Calu3 (cell line): ENCODE data around the gene SOSTDC1. TPM values are rescaled to one million over a fixed set of nuclear protein-coding genes. Genes with fewer than 3 reads are reported as not detected.

ENCODE experiments used
- BruUV-seq: library from RNA; stranded (reverse); fragments of 400-500 nt; replicated peaks from 2 replicates; lab custom pipeline; 2021; lab: Mats Ljungman, UMichigan
- CTCF ChIA-PET: fragments of 300-600 bp; sonication (Branson Sonifier 250); formaldehyde crosslinking; loops from one replicate; lab custom pipeline; 2022; ENCODE audit warnings: antibody characterized with exemption; lab: Charles Lee
- DNase-seq: peaks from one replicate; pipeline ENCODE4 v3.0.0; 2022
- H3K27ac Mint-ChIP-seq: one replicate; pipeline ENCODE4 v1.8.0; 2022; ENCODE audit warnings: mixed read lengths; ENCODE audit not compliant: unreplicated experiment
- H3K27me3 Mint-ChIP-seq: one replicate; pipeline ENCODE4 v1.8.0; 2022; ENCODE audit warnings: mixed read lengths; ENCODE audit not compliant: unreplicated experiment
- H3K36me3 Mint-ChIP-seq: one replicate; pipeline ENCODE4 v1.8.0; 2022; ENCODE audit warnings: mild to moderate bottlenecking, moderate library complexity, mixed read lengths; ENCODE audit not compliant: insufficient read depth, unreplicated experiment
- H3K4me1 Mint-ChIP-seq: one replicate; pipeline ENCODE4 v1.8.0; 2022; ENCODE audit warnings: mild to moderate bottlenecking, low read depth, mixed read lengths; ENCODE audit not compliant: unreplicated experiment
- H3K4me3 Mint-ChIP-seq: one replicate; pipeline ENCODE4 v1.8.0; 2022; ENCODE audit warnings: mild to moderate bottlenecking, low read depth, moderate library complexity, mixed read lengths; ENCODE audit not compliant: unreplicated experiment
- H3K9me3 Mint-ChIP-seq: one replicate; pipeline ENCODE4 v1.8.0; 2022; ENCODE audit warnings: low read depth, mixed read lengths; ENCODE audit not compliant: unreplicated experiment
- CTCF ChIP-seq: fragments of 200-600 bp; IDR thresholded peaks from one replicate; pipeline ENCODE4 v1.8.0; 2022; ENCODE audit warnings: antibody characterized with exemption; ENCODE audit not compliant: unreplicated experiment
- intact Hi-C: fragments of 100-400 bp; cut with micrococcal nuclease; formaldehyde crosslinking; loops from one replicate; pipeline ENCODE4 v1.10.0; 2022; ENCODE audit not compliant: unreplicated experiment
- total RNA-seq: library from RNA; stranded (reverse); gene quantifications from 2 replicates; pipeline ENCODE4 v1.2.3, GENCODE V29; 2022

The SOSTDC1 gene
- total RNA-seq, 1 experiment from 2014 or later = 13.9 TPM

GRCh38 chr7:16492513-16493062, 27.1 kb upstream of the SOSTDC1 start:
- H3K27ac Mint-ChIP-seq = peak overlapping the region; percentile 87
- no peaks in the 10 kb centered on the region for H3K27me3 Mint-ChIP-seq
- peak; percentile 17 for DNase-seq
- no peak for TF ChIP-seq CTCF
- peak overlapping the region; percentile 8 for H3K4me3 Mint-ChIP-seq
- intact Hi-C loops = no loop called here
- CTCF ChIA-PET = interaction anchor here (0.5 to 1.2 kb wide), 5 partner anchors 11 to 253 kb away, joined by 3 to 7 read pairs (median 4); no protein-coding TSS in a partner anchor
- no TSS peak for BruUV-seq
- no peaks in the 10 kb centered on the region for H3K36me3 Mint-ChIP-seq
- no peaks in the 10 kb centered on the region for H3K9me3 Mint-ChIP-seq
- H3K4me1 Mint-ChIP-seq = peaks cover 20% of the 10 kb centered on the region

GRCh38 chr7:16491148-16491547, 25.6 kb upstream of the SOSTDC1 start:
- H3K27ac Mint-ChIP-seq = no peak overlapping the region
- H3K9me3 Mint-ChIP-seq = no peaks in the 10 kb centered on the region
- intact Hi-C loops = no loop called here
- BruUV-seq = no TSS peak
- no peak for TF ChIP-seq CTCF
- H3K36me3 Mint-ChIP-seq = no peaks in the 10 kb centered on the region
- CTCF ChIA-PET = interaction anchor here (0.6 kb wide), 1 partner anchor 74 kb away, joined by 5 read pairs; no protein-coding TSS in a partner anchor
- no peak overlapping the region for H3K4me3 Mint-ChIP-seq
- peaks cover 21% of the 10 kb centered on the region for H3K4me1 Mint-ChIP-seq
- DNase-seq = no peak
- H3K27me3 Mint-ChIP-seq = no peaks in the 10 kb centered on the region

- CTCF ChIA-PET = interaction anchor here (0.8 to 1.8 kb wide), 3 partner anchors 19 to 138 kb away, joined by 3 to 6 read pairs (median 3); partner anchors contain the start of gene SOSTDC1
Measured at GRCh38 chr7:16484453-16485158, 19.1 kb upstream of the SOSTDC1 start.

GRCh38 chr7:16479591-16479990, 14.1 kb upstream of the SOSTDC1 start:
- Mint-ChIP-seq H3K27me3 (no peaks in the 10 kb centered on the region), H3K4me3 (no peak overlapping the region), H3K36me3 (peaks cover 3% of the 10 kb centered on the region), H3K9me3 (no peaks in the 10 kb centered on the region), H3K4me1 (peaks cover 20% of the 10 kb centered on the region), H3K27ac (no peak overlapping the region)
- intact Hi-C loops = no loop called here
- BruUV-seq = no TSS peak
- no peak for DNase-seq
- TF ChIP-seq CTCF = no peak
- CTCF ChIA-PET = no interaction called here

More at GRCh38 chr7:16484453-16485158, 19.1 kb upstream of the SOSTDC1 start:
- intact Hi-C loops = no loop called here
- no peak for TF ChIP-seq CTCF
- Mint-ChIP-seq H3K4me1 (peaks cover 35% of the 10 kb centered on the region), H3K27ac (peak overlapping the region; percentile 93), H3K36me3 (peaks cover 8% of the 10 kb centered on the region), H3K9me3 (no peaks in the 10 kb centered on the region), H3K27me3 (no peaks in the 10 kb centered on the region), H3K4me3 (no peak overlapping the region)
- no TSS peak for BruUV-seq
- DNase-seq = peak; percentile 73
